Suprapubic skin (tissue), 4 donors: Measurements from ENCODE around the gene LMCD1. TPM values are rescaled to one million over a fixed set of nuclear protein-coding genes. Genes with fewer than 3 reads are reported as not detected.

Experiments
- DNase-seq, 2 donors: peaks; one replicate each; pipeline ENCODE4 v3.0.0-alpha.2; 2019; ENCODE audit warnings: low spot score in 2 of 2
- H3K27ac ChIP-seq: fragments of 200-600 bp; sonication (generic); one replicate; pipeline ENCODE4 v1.5.1; 2019
- H3K27me3 ChIP-seq: fragments of 200-600 bp; sonication (generic); one replicate; pipeline ENCODE4 v1.5.1; 2019
- H3K36me3 ChIP-seq: fragments of 200-600 bp; sonication (generic); one replicate; pipeline ENCODE4 v1.5.1; 2019
- H3K4me1 ChIP-seq: fragments of 200-600 bp; sonication (generic); one replicate; pipeline ENCODE4 v1.5.1; 2019
- H3K4me3 ChIP-seq: fragments of 200-600 bp; sonication (generic); one replicate; pipeline ENCODE4 v1.5.1; 2019; ENCODE audit warnings: mild to moderate bottlenecking
- H3K9me3 ChIP-seq: fragments of 200-600 bp; sonication (generic); one replicate; pipeline ENCODE4 v1.5.1; 2019
- CTCF ChIP-seq, 2 donors: fragments of 200-600 bp in 1 of 2; fragments of 450-650 bp in 1 of 2; sonication (generic) in 1 of 2; IDR thresholded peaks; one replicate each; pipeline ENCODE4 v1.5.1; 2016 to 2019; ENCODE audit warnings: antibody characterized with exemption in 2 of 2, mild to moderate bottlenecking in 1 of 2, moderate library complexity in 1 of 2
- EP300 ChIP-seq: sonication (generic); formaldehyde crosslinking; IDR thresholded peaks from one replicate; pipeline ENCODE4 v1.6.1; 2017; ENCODE audit warnings: antibody characterized with exemption
- POLR2A ChIP-seq, 2 donors: fragments of 450-650 bp; IDR thresholded peaks; one replicate each; pipeline ENCODE4 v1.6.1; 2017; ENCODE audit warnings: antibody characterized with exemption in 2 of 2, mild to moderate bottlenecking in 2 of 2, moderate library complexity in 2 of 2
- POLR2AphosphoS5 ChIP-seq, 3 donors: sonication (generic); formaldehyde crosslinking; IDR thresholded peaks; one replicate each; pipeline ENCODE4 v1.6.1; 2017; ENCODE audit warnings: antibody characterized with exemption in 3 of 3
- WGBS: methylation state at CpG from one replicate; pipeline ENCODE4 v1.1.5; 2018; 5-methylcytosine and 5-hydroxymethylcytosine counted together
- total RNA-seq, 4 donors: library from RNA; depleted of rRNA; stranded (reverse); fragments of >200 nt; gene quantifications; one replicate each; pipeline ENCODE4 v1.1.0, GENCODE V29; 2016

Gene LMCD1
- total RNA-seq, 4 donors from 2014 or later, result 33.4 to 49.3 (median 36.8) TPM

GRCh38 chr3:8540456-8540855 lies 38.8 kb downstream of the LMCD1 start:
- no peak for DNase-seq
- Histone ChIP-seq H3K4me3 (no peak overlapping the region), H3K4me1 (peaks cover 4% of the 10 kb centered on the region), H3K36me3 (peaks cover 16% of the 10 kb centered on the region), H3K27ac (no peak overlapping the region), H3K27me3 (no peaks in the 10 kb centered on the region), H3K9me3 (no peaks in the 10 kb centered on the region)
- WGBS, result 88% methylated on average over 6 of the region's 6 CpGs
- TF ChIP-seq POLR2A (IDR thresholded peaks at IDR 0.05), result no peak
- no peak for TF ChIP-seq POLR2AphosphoS5 (IDR thresholded peaks at IDR 0.05)
- TF ChIP-seq EP300, result no peak
- no peak for TF ChIP-seq CTCF (IDR thresholded peaks at IDR 0.05)

GRCh38 chr3:8541486-8541885 lies 39.9 kb downstream of the LMCD1 start:
- WGBS, result 87% methylated on average over 9 of the region's 9 CpGs
- TF ChIP-seq POLR2A (IDR thresholded peaks at IDR 0.05), result no peak
- no peak for TF ChIP-seq POLR2AphosphoS5 (IDR thresholded peaks at IDR 0.05)

GRCh38 chr3:8542190-8543135 lies 40.8 kb downstream of the LMCD1 start:
- WGBS, result 80% methylated on average over 9 of the region's 12 CpGs
- H3K27me3 ChIP-seq, result no peaks in the 10 kb centered on the region
- H3K9me3 ChIP-seq, result no peaks in the 10 kb centered on the region
- H3K36me3 ChIP-seq, result peaks cover 13% of the 10 kb centered on the region
- no peak overlapping the region for H3K4me3 ChIP-seq
- no peak for TF ChIP-seq CTCF (IDR thresholded peaks at IDR 0.05)
- no peak overlapping the region for H3K27ac ChIP-seq
- H3K4me1 ChIP-seq, result peaks cover 4% of the 10 kb centered on the region
- no peak for DNase-seq

More at GRCh38 chr3:8541486-8541885, 39.9 kb downstream of the LMCD1 start:
- Histone ChIP-seq H3K27me3 (no peaks in the 10 kb centered on the region), H3K27ac (no peak overlapping the region), H3K9me3 (no peaks in the 10 kb centered on the region), H3K36me3 (peaks cover 16% of the 10 kb centered on the region), H3K4me3 (no peak overlapping the region), H3K4me1 (peaks cover 4% of the 10 kb centered on the region)
- no peak for DNase-seq

- Histone ChIP-seq H3K9me3 (no peaks in the 10 kb centered on the region), H3K4me1 (peaks cover 8% of the 10 kb centered on the region), H3K36me3 (peaks cover 16% of the 10 kb centered on the region), H3K27me3 (no peaks in the 10 kb centered on the region), H3K27ac (no peak overlapping the region), H3K4me3 (no peak overlapping the region)
- WGBS, result 89% methylated on average over 4 of the region's 4 CpGs
- TF ChIP-seq CTCF (IDR thresholded peaks at IDR 0.05) (no peak), EP300 (no peak), POLR2A (IDR thresholded peaks at IDR 0.05) (no peak), POLR2AphosphoS5 (IDR thresholded peaks at IDR 0.05) (no peak)
- DNase-seq, result no peak
Measured at GRCh38 chr3:8546609-8547008, 45.0 kb downstream of the LMCD1 start.

GRCh38 chr3:8548502-8549275 lies 47.1 kb downstream of the LMCD1 start:
- H3K36me3 ChIP-seq, result peaks cover 24% of the 10 kb centered on the region
- no peak for DNase-seq

More at GRCh38 chr3:8548502-8549275, 47.1 kb downstream of the LMCD1 start:
- H3K9me3 ChIP-seq, result no peaks in the 10 kb centered on the region
- no peak overlapping the region for H3K4me3 ChIP-seq
- H3K4me1 ChIP-seq, result peaks cover 4% of the 10 kb centered on the region
- TF ChIP-seq EP300, result no peak
- TF ChIP-seq POLR2AphosphoS5 (IDR thresholded peaks at IDR 0.05), result no peak
- no peak for TF ChIP-seq POLR2A (IDR thresholded peaks at IDR 0.05)
- no peak for TF ChIP-seq CTCF (IDR thresholded peaks at IDR 0.05)
- no peaks in the 10 kb centered on the region for H3K27me3 ChIP-seq
- WGBS, result 95% methylated on average over 17 of the region's 17 CpGs
- no peak overlapping the region for H3K27ac ChIP-seq
